ENCODE data around the gene SLU7.

- TF ChIP-seq REST (IDR thresholded peaks at IDR 0.05; ENCODE audit: insufficient read depth in 1 of 2, low read depth in 2 of 2, low read length in 2 of 2) (no peak), POLR2AphosphoS5 (IDR thresholded peaks at IDR 0.05; ENCODE audit: low read depth, low read length) (no peak), TAF1 (IDR thresholded peaks at IDR 0.05; ENCODE audit: borderline replicate concordance, insufficient read depth, low read length) (no peak), SIN3A (IDR thresholded peaks at IDR 0.05; ENCODE audit: borderline replicate concordance, insufficient read depth, low read length) (no peak), FOXP2 (optimal IDR thresholded peaks at IDR 0.05; ENCODE audit: borderline replicate concordance, extremely low read depth, extremely low read length, insufficient read depth) (no peak)
These were observed 25.5 kb upstream of the SLU7 start for GRCh38 chr5:160444407-160444806.
